SU-DHL-6 (cell line): ENCODE measurements around the gene MYO5C.

Experiments used
- H2AFZ ChIP-seq: fragments of 200-600 bp; sonication (generic); 2 replicates; pipeline ENCODE4 v1.6.1; 2014; ENCODE audit warnings: low read depth, mild to moderate bottlenecking, moderate library complexity, mixed read lengths, antibody characterized with exemption, low read length; ENCODE audit not compliant: severe bottlenecking
- H3F3A ChIP-seq: fragments of 200-600 bp; shearing (Covaris generic); 2 replicates; pipeline ENCODE4 v1.6.0; 2016; ENCODE audit warnings: antibody characterized with exemption, mild to moderate bottlenecking; ENCODE audit not compliant: insufficient read depth
- H3K27ac ChIP-seq: fragments of 200-600 bp; sonication (generic); 2 replicates; pipeline ENCODE4 v1.5.1; 2016; ENCODE audit warnings: low read depth, mild to moderate bottlenecking, low read length, moderate library complexity, mixed read lengths
- H3K27me3 ChIP-seq: fragments of 200-600 bp; sonication (generic), shearing (Covaris generic); 2 replicates; pipeline ENCODE4 v1.6.0; 2014; ENCODE audit warnings: mild to moderate bottlenecking, low read length
- H3K36me3 ChIP-seq: fragments of 200-600 bp; sonication (generic); 2 replicates; pipeline ENCODE4 v1.6.1; 2014; ENCODE audit warnings: mild to moderate bottlenecking, low read length, mixed read lengths
- H3K4me2 ChIP-seq: fragments of 300-600, 200-600 bp; shearing (Covaris generic), sonication (generic); 2 replicates; pipeline ENCODE4 v1.6.0; 2014; ENCODE audit warnings: low read length, low read depth, mild to moderate bottlenecking; ENCODE audit not compliant: poor library complexity, severe bottlenecking
- H3K4me3 ChIP-seq: fragments of 200-600 bp; sonication (generic); 2 replicates; pipeline ENCODE4 v1.5.1; 2014; ENCODE audit warnings: antibody characterized with exemption, low read length, mild to moderate bottlenecking, mixed read lengths; ENCODE audit not compliant: insufficient read depth, poor library complexity, severe bottlenecking
- H3K79me2 ChIP-seq: fragments of 200-600 bp; sonication (generic); 2 replicates; pipeline ENCODE4 v1.6.1; 2014; ENCODE audit warnings: mild to moderate bottlenecking, low read length, moderate library complexity; ENCODE audit not compliant: insufficient read depth
- H3K9ac ChIP-seq: fragments of 200-600 bp; sonication (generic); 2 replicates; pipeline ENCODE4 v1.7.0; 2014; ENCODE audit warnings: mild to moderate bottlenecking, low read length
- H3K9me2 ChIP-seq: fragments of 200-600 bp; sonication (generic); replicated peaks from 2 replicates; pipeline ENCODE4 v1.6.1; 2014; ENCODE audit warnings: low read length; ENCODE audit not compliant: insufficient read depth
- H3K9me3 ChIP-seq: fragments of 200-600 bp; sonication (generic); 2 replicates; pipeline ENCODE4 v1.6.1; 2014; ENCODE audit warnings: low read length, mixed read lengths; ENCODE audit not compliant: insufficient read depth
- H4K20me1 ChIP-seq: fragments of 200-600 bp; sonication (generic); 2 replicates; pipeline ENCODE4 v1.6.1; 2014; ENCODE audit warnings: low read depth, mild to moderate bottlenecking, antibody characterized with exemption, low read length, moderate library complexity, mixed read lengths
- EZH2phosphoT487 ChIP-seq: fragments of 200-600 bp; sonication (generic), shearing (Covaris generic); conservative IDR thresholded peaks from 2 replicates; pipeline ENCODE4 v1.6.1; 2018; ENCODE audit warnings: mild to moderate bottlenecking, antibody characterized with exemption, low read length, moderate library complexity, mixed read lengths
- TF ChIP-seq, protein P1 (sequence below): fragments of 200-600 bp; sonication (generic); IDR thresholded peaks from one replicate; pipeline ENCODE4 v1.5.1; 2017; ENCODE audit warnings: antibody characterized with exemption, mild to moderate bottlenecking, low read length, moderate library complexity; ENCODE audit not compliant: insufficient read depth, poor library complexity, severe bottlenecking

The MYO5C gene

DNA sequence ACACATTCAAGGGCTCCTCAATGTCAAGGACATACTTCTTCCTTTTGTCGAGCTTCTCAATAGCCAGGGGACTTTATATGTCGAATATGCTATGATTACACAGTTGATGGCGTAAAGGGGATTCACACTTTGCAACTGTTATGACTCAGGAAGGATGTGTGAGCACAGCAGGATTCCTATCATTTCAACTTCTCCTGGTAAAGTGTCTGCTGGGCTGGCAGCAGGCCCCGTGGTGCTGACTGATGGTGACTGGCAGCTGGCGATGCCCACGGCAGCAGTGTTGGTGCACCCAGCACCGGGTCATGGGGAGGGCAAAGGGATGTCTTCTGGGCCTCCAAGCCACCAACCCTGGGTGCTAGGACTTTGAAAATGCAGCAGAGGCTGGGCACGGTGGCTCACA lies 59.6 kb downstream of the MYO5C start:
- H3K9me3 ChIP-seq: no peaks in the 10 kb centered on the region
- no peaks in the 10 kb centered on the region for H3K36me3 ChIP-seq
- TF ChIP-seq, protein P1, sequence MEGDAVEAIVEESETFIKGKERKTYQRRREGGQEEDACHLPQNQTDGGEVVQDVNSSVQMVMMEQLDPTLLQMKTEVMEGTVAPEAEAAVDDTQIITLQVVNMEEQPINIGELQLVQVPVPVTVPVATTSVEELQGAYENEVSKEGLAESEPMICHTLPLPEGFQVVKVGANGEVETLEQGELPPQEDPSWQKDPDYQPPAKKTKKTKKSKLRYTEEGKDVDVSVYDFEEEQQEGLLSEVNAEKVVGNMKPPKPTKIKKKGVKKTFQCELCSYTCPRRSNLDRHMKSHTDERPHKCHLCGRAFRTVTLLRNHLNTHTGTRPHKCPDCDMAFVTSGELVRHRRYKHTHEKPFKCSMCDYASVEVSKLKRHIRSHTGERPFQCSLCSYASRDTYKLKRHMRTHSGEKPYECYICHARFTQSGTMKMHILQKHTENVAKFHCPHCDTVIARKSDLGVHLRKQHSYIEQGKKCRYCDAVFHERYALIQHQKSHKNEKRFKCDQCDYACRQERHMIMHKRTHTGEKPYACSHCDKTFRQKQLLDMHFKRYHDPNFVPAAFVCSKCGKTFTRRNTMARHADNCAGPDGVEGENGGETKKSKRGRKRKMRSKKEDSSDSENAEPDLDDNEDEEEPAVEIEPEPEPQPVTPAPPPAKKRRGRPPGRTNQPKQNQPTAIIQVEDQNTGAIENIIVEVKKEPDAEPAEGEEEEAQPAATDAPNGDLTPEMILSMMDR: no peak
- no peak for TF ChIP-seq EZH2phosphoT487
- peaks cover 44% of the 10 kb centered on the region for H3F3A ChIP-seq
- no peaks in the 10 kb centered on the region for H3K79me2 ChIP-seq
- no peaks in the 10 kb centered on the region for H3K9me2 ChIP-seq
- H3K4me2 ChIP-seq: peak overlapping the region; percentile 81
- no peaks in the 10 kb centered on the region for H3K27me3 ChIP-seq
- H3K9ac ChIP-seq: peak overlapping the region; percentile 53
- peak overlapping the region; percentile 47 for H2AFZ ChIP-seq
- H3K4me3 ChIP-seq: no peak overlapping the region
- peak overlapping the region; percentile 96 for H3K27ac ChIP-seq
- H4K20me1 ChIP-seq: no peaks in the 10 kb centered on the region

DNA sequence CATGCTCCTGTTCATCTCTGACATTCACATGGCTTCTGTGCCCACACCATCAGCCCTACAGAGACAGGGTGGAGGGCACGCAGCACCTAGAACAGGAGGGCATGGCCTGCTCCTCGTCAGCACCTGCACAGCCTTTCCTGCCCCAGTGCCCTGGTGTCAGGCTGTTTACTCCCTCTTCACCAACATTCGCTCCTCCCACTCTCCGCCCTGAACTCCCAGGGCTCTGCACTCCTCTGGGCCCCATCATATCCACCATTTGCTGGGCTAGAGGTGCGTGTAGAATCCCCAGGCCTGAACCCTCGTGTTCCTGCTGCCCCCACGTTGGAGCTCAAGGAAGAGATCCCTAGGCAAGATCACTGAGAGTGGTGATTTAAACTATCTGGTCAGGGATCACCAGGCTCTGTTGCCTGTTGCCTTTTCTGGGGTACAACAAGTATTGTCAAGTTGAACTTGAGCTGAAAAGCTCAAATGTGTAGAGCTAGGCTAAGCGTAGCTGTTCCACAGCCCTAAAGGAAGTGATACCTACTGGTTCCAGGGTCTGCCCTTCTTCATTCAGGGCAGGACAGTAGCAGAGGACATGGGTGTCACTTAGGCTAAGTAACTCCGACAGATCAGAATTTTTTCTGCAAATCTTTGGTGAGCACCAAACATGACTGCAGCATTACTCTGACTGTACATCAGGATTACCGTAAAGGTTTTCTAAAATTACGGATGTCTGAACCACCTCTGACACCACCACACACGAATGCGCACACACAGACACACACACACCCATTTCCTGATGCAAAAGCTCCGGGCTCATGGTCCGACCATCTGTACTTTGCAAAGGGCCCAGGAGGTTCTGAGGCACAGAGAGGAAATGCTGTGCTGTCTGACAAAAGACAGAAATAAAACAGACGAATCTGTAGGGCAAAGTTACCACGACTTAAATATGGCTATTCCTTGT lies 60.7 kb downstream of the MYO5C start:
- peak overlapping the region; percentile 81 for H3K4me2 ChIP-seq
- H3K36me3 ChIP-seq: no peaks in the 10 kb centered on the region
- peak overlapping the region; percentile 47 for H2AFZ ChIP-seq

DNA sequence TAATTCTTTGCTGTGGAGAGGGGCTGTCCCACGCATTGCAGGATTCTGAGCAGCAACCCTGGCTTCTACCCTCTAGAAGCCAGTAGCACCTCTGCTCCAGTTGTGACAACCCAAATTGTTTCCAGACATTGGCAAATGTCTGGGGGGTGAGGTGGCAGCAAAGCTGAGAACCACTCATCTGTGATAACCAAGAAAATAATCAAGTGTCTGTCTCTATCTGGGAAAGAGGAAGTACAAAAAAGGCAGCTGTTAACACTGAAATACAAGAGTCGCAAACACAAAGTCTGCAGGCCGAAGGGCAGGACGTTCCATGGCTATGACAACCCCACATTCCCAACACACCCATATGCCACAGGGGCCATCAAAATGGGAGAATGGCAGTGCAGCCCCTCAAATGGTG lies 62.2 kb downstream of the MYO5C start:
- H3K27me3 ChIP-seq: no peaks in the 10 kb centered on the region
- H2AFZ ChIP-seq: no peak overlapping the region
- TF ChIP-seq EZH2phosphoT487: no peak
- TF ChIP-seq, protein P1: no peak
- peak overlapping the region; percentile 53 for H3K9ac ChIP-seq
- peak overlapping the region; percentile 96 for H3K27ac ChIP-seq
- H3F3A ChIP-seq: peaks cover 52% of the 10 kb centered on the region
- no peaks in the 10 kb centered on the region for H3K9me2 ChIP-seq
- peak overlapping the region; percentile 81 for H3K4me2 ChIP-seq
- H4K20me1 ChIP-seq: no peaks in the 10 kb centered on the region
- no peaks in the 10 kb centered on the region for H3K79me2 ChIP-seq
- peak overlapping the region; percentile 32 for H3K4me3 ChIP-seq
- H3K36me3 ChIP-seq: no peaks in the 10 kb centered on the region
- H3K9me3 ChIP-seq: no peaks in the 10 kb centered on the region

More for the DNA sequence above, 60.7 kb downstream of the MYO5C start:
- Histone ChIP-seq H3K9ac (peak overlapping the region; percentile 53), H3K4me3 (peak overlapping the region; percentile 32), H3K9me2 (no peaks in the 10 kb centered on the region), H3K79me2 (no peaks in the 10 kb centered on the region), H3F3A (peaks cover 44% of the 10 kb centered on the region), H3K9me3 (no peaks in the 10 kb centered on the region), H4K20me1 (no peaks in the 10 kb centered on the region), H3K27ac (peak overlapping the region; percentile 96), H3K27me3 (no peaks in the 10 kb centered on the region)
- TF ChIP-seq EZH2phosphoT487: no peak
- TF ChIP-seq, protein P1: no peak
